NCI-H2196 (cell line): ENCODE results near the gene OLFML1.

ENCODE experiments used
- DNase-seq: peaks from one replicate; lab custom pipeline; 2025; ENCODE audit not compliant: unreplicated experiment; lab: John Stamatoyannopoulos, UW

Gene OLFML1

DNA sequence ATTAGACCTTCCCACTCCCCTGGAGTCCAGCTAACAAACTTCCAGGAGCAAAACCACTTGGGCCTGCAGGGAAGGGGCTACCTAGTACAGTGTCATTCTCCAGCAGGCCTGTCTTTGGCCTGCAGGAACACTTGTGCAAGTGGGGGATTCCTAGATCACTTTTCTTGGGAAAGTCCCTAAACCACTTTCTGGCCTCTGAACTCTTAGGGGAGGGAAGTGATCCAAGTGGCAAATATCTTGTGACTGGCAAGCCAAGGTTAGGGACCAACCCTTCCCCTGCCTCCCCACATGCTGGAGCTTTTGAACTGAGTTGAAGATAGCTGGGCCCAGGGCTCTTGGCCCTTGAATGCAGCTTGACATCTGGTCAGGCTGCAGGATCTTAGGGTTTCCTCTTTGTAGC lies 45.7 kb downstream of the OLFML1 start:
- no peak for DNase-seq

DNA sequence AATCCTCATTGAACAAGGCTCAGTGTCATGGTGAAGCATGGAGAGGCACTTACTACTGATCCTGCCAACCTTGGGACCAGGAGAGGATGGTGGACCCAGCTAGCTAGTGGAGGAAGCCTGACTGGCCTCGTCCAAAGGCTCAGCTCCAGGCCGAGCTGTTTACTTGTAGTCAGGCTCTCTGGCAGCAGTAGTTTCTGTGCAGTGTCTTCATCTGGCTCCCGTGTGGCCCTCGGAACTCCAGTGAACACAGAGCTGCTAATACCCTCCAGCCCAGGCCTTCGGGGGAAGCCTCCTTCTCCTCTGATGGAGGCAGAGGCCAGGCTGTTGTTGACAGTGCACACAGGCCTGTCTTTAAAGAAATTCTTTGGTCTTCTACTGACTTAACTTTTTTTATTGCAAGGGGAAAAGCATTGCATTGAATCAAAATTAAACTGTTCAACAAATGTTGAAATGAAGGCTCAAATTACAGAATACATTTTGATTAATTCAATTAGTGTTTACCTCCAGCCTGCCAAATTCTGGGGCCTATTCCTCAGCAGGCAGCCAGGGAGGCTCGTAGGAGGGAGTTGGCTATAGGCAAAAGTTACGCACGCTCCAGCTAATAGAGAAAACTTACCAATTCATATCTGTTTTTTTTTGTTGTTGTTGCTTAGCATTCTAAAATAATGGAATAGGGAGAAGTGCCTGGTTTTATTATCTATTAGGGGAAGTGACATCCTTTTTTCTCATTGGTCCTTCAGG lies 47.3 kb downstream of the OLFML1 start:
- DNase-seq: no peak

DNA sequence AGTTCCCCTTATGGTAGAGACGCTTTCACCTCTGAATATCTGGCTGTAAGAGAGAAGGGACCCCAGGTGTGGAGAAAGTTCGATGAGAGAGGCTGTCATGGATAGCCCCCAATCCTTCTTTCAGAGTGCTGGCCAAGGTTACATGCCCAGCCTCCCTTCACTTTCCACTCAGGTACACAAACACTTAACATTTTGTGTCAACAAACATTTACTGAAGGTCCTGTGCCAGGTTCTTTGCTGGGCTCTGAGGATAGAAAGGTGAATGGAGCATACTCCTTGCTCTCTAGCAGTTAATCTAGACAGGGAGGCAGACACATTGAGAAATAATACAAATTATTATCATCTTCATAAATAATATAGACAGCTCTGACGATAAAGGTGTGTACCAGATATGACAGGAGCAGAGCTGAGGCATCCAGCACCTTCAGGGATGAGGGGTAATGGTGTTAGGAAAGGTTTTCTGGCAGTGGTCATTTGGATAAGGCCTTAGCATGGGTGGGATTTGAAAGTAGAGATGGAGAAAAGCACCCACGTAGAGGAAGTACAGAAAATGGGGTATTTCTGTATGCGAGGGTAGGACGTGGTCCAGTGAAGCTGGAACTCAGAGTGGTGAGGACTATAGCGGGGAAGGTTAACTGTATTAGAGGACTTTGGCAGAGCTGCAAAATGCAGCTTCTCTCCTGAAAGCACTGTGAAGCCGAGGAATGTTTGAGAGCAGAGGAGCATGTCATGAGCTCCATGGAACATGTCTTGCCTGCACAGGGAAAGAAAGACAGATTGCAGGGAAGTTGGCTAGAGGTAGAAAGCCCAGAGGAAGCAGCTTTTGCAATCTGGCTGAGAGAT lies 48.1 kb downstream of the OLFML1 start:
- no peak for DNase-seq

DNA sequence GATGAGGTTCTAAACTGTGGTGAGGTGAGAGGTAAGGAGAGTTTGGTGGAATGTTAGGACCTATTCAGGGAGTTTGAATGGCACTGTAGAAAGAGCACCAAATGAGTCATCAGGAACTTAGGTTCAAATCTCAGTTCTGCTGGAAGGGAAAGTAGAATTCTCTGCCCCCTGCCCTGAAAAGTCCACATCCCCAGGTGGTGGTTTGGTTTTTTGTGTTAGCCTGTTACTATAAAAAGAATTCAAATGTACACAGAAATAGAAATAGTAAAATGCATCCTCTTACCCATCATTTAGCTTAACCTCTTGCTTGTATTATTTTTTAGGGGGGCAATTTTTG lies 48.7 kb downstream of the OLFML1 start:
- no peak for DNase-seq

DNA sequence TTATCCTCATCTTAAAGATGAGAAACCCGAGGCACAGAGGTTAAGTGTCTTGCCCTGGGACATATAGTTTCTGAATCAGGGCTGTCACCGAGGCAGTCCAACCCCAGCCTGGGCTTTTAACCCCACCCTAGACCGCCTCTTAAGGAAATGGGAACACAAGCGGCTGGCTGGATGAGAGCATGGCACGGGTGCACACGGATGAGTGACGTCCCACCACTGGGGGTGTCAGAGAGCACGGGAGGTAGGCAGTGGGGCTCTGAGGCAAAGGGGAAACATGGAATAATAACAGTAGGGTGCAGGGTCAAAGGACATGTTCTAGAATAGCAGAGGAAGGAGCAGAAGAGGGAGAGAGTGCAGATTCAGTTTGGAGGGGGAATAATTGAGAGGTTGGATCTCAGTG lies 50.8 kb downstream of the OLFML1 start:
- DNase-seq: no peak

DNA sequence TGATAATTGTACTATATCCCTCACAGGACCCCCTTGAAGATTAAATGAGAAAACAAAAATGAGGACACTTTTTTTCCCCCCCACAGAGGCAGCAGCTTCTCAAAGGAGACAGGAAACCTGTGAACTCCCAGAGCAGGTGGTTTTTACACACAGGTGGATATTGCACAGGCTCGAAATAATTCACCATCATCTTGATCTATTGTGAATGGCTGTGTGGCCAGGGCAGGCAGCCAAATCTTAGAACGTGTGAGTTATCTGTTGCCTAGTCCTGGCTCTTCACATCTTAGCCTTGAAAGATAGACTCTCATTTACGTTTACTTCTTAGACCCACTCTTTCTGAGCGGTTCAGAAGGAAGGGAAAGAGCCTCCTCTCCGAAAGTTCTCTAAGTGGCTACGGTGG lies 52.0 kb downstream of the OLFML1 start:
- DNase-seq: peak; percentile 6

DNA sequence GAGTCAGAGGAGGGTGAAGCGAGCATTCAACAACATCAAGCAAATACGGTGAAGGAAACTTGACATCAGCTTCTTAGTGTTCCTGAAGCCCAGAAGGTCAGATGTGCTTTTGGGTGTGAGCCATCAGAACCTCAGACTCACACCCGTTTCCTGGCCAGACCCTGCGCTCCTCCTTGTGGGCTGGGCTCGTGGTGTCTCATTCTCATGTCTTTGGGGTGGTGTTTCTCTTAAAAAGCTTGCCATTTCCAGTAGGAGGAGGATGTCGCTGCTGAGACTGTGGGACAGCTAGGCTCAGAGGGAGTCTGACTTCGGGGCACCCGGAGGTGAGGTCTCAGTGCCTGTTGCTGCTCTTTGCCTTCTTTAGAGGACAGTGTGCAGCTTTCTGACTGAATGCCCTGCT lies 52.7 kb downstream of the OLFML1 start:
- no peak for DNase-seq

DNA sequence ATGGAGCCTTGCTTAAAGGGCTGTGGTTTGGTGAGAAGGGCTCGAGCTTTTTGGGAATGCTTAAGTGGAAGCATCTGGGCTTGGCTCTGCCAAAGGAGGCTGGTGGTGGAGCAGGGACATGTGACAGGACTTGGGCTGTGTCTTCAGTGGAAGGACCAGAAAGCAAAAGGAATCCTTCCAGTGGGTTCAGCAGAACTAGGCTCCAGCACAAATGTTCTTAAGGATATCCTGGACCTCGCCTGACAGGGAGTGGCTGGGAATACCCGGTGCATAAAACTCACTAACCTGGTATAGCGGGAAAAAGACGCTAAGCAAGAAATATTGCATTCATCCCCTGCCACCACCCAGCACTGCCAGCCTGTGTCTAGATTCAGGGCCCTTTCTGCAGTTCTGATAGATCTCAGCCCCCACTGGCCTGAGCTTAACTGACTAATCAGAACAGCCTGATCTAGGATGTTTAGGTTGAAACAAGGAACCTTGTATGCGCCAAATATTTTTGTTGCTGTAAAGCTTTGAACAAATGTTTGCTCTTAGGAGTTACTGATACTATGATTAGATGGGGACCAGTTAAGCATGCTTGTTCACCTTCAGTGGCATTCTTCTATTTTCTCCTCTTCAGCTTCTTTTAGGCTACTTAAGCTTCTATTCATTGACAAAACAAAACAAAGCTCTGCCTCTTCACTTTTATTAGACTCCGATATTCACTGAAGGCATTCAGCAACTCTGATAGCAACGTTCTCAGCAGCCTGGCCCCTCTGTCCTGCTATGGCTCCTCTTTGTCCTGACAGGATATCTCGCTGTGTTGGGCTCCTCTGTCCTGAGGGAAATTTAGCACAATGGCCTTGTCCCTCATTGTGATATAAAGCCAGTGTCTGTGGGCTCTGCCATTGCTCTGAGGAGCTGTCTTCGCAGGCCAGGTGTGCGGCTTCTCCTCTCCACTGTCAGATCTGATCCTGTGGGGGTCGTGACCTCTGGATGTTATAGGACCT lies 53.5 kb downstream of the OLFML1 start:
- DNase-seq: no peak

DNA sequence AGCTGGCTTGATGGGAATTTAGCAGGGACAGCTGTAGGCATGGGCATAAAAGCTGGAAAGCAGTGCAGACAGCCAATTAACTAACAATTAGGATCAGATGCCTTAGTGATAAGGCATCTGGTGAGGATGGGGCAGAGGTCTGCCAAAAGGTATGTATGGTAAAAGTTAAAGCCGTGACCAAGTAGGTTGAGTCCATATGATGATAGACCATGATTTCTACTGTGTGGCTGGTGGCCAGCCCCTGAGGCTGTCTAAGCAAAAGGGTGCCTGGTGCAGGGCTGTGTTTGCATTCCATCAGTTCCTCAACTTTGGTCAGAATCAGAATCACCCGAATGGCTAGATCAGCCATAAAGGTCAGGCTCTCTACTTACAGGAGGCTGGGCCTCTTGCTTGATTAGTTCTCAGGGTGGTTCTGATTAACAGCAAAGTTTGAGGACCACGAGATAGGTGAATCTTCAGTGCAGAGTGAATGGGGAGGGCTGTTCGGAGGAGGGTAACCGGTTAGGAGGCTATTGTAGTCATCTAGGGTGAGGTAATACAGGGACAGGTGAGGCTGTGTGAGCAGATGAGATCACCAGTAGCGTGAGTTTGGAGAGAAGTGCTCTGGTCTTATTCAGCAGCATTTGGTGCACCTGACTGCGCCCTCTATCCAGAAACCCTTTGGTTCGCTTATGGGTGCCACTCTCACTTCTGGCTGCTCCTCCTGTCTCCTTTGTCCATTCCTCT lies 55.7 kb downstream of the OLFML1 start:
- DNase-seq: peak; percentile 7

DNA sequence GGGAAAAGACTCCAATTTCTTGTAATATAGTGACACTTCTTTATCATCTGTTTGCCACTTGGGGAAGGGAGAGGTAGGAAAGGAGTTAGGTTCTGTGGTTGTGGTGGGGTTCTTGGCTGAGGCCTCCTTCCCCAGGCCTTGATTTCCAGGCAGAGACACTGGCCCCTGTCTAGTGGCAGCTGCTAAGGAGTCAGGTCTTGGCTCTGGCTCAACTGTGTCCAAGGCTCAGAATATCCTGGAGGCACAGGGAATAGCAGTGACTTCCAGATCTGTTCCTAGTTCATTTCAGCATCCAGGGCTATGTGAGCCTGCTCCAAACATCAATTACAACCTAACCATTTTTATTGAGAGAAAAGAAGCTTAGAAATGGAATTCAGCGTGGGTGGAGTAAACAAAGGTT lies 58.0 kb downstream of the OLFML1 start:
- no peak for DNase-seq

DNA sequence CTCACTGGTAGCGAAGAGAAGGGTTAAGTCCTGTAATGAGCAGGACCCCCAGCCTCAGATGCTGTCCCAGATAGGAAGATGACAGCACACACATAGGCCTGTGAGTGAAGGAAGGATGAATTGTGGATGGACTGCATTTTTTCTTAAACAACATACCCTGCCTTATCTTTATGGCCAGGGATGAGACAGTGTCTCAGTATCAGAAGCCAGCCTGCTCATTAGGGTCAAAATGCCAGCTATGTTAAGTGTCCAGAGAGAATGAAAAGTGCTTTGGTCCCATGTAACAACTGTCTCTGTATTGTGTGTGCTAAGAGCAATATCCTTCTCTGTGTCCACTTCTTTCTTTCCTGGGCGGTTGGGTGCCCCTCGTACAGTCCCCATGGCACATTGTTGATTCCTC lies 58.7 kb downstream of the OLFML1 start:
- no peak for DNase-seq

DNA sequence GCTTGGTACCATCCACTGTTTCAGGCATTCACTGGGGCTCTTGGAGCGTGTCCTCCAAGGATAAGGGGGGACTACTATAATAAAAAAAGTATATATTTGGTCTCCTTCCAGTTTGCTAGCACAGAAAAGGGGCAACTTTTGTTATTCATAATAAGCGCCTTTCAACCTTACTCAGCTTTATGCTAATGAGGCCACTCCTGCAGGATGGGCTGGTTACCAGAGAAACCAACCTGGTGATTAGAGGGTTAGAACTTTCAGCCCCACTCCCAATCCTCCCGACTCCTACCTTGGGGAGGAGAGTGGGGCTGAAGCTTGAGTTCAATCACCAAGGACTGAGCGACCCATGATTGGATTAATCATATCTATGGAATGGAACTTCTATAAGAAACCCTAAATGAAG lies 60.3 kb downstream of the OLFML1 start:
- no peak for DNase-seq

DNA sequence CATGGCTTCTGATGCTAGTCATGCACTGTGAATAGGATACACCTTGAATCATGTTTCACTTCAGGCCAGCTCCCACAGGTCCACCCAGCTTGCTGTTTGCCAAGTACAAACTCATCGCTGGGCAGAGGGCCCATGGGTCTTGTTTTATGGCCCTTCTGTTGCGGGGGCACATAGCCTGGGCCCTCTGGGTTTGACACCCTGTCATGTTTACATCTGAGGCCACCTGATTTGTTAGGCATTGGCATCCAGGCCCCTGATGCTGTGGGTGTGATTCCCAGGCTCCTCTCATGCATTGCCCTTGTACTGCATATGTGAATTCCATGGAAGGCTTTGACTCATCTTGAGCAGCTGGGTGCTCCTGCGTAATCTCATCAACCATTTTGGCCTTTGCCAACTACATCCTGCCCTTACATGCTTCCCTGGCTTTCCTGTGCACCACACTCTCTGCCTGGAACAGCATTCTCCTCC lies 61.1 kb downstream of the OLFML1 start:
- no peak for DNase-seq

DNA sequence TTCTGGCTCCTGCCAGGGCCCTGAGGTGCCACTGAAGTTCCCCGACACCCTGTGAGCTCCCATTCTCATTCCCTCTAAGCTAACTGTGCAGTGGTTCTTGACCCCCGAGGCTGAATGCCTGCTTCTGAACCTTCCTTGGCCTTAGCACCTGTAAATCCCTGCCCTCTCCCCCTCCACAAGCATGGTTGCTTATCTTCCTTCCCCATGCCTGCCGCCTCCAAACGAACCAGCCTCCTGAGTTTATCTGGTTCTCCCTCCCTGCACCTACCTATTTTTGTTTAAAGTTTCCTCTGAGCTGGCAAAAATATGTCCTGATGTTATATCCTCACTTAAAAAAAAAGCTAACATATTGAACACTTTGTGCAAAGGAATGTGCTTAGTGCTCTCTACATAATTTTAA lies 62.4 kb downstream of the OLFML1 start:
- DNase-seq: no peak

DNA sequence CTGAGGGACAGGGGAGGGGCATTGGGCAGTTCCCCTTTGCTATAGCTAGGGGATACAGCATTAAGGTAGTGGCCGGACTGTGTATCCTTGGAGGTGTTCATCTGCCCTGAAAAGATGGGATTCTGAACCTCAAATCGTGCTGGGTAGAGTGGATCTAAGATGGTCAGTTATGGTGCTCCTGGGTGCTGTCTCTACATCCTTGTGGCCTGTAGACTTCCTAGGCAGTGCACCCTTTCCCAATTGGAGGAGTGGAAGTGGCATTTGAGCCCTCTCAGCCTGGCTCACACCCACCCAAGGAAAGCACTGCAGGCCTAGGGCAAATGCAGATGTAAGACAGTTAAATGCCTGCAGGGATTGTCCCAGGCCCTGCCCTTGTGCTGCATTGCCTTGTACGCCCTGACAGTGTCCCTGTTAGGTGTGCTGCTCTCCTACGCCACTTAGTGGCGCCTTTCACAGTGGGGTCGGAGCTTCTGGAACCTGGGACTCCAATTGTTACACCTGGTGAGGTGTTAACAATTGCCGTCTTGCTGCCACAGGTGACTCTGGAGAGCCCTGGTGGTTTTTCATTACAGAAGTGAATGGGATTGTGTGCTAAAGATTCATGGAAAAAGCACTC lies 63.5 kb downstream of the OLFML1 start:
- DNase-seq: no peak

DNA sequence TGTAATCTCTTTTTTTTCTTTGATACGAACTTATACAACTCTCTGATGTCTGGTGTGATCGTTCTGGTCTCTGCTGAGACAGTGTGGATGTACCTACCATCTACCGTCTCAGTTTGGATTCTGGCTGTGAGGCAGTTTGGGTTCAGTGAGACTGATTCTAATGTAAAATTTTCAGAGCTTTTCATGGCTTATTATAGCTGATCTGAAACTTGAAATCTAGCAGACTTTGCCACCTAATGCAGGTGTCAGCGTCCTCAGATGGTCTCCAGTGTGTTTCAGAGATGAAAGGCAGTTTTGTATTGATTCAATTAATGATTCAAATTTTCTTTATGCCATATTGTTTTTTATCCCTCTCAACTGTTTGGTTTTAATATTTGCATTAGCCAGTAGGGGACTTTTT lies 64.4 kb downstream of the OLFML1 start:
- DNase-seq: no peak

DNA sequence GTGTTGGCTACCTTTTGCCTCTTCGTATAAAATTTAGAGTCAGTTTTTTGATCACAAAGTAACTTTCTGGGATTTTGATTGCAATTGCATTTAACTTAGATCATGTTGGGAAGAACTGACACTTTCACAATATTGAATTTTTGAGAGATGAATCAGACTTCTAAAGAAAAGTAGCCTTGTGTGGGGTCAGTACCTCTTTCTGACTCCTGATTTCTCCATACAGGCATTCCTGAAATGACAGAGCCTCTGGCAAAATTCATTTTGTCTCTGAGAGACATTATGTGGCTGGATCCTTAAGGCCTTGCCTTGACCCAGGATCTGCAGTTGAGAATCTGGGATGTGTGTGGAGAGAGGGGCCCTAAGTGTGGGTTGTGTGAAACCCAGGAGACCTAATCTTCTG lies 66.3 kb downstream of the OLFML1 start:
- no peak for DNase-seq

DNA sequence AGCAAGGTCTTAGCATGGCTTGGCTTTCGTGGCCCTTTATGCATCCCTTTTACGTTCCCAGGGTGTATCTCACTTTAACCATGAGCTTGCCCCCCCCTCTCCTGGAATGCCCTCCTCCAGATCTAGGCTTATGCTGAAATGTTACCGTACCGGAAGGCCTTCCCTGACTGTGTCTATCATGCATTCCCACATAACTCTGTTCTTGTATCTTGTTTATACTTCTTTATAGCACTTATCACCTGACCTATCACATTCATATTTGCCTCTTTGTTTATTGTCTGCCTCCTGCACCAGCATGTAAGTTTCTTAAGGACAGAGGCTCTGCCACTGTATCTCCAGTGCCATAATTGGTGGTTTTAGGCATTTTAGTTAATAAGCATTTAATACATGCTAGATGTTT lies 67.4 kb downstream of the OLFML1 start:
- no peak for DNase-seq

DNA sequence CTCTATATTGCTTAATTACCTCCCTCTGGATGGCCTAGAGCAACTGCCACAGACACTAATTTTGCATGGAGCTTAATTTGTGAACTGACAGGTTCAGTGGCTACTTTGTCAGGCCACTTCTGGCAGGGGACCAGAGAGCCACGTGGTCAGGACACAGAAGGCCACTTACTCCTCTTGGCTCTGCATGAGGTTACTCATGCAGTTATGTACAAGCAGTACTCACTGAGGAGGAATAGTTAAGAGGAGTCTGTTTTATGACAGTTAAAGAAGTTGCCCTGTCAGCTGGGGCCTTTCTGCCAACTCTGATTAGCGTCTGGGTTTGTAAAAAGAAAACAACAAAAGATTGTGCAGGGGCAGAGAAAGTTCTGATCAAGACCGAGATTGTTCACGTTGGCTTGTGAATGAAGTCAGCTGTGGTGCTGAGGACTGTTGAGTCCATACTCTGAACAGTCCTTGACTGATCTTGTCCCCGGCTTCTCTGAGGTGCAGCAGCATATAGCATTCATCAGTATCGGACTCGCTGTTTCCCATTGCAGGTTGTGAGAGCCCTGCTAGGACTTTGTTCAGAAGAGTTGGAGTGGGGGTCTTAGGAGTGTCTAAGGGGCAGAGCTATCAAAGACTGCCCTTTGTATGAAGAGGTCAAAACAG lies 69.9 kb downstream of the OLFML1 start:
- DNase-seq: peak; percentile 58

DNA sequence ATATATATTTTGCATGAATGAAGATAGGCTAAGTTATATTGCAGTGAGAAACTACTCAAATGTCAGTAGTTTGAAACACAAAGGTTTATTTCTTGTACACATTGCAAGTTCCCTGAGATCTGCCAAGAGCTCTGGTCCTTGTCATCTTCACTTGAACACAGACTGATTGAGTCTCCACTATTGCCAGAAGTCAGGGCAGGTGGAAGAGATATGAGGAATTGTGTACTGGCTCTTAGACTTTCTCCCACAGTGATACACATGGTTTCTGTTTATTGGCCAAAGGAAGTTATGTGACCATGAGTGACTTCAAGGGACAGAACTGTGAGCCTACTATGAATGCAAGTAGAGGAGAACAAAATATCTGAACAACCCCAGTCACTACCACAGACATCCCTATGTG lies 72.7 kb downstream of the OLFML1 start:
- no peak for DNase-seq
